Activated naive CD4-positive, alpha-beta T cell treated with anti-CD3 and anti-CD28 coated beads, Interleukin-2, amount 10 ng/mL, durations not matched to agents 7 days and 5 days (primary cell): ENCODE results near the gene CNFN.
A peak's percentile ranks its signal among the peaks of the same experiment; 100 is the strongest.

Experiments
- CTCF ChIA-PET: fragments of 350-600 bp; sonication (Branson Sonifier 250); formaldehyde crosslinking; loops from one replicate; lab custom pipeline; 2021; ENCODE audit warnings: antibody characterized with exemption; lab: Charles Lee
- DNase-seq: peaks from one replicate; pipeline ENCODE4 v3.0.0-alpha.2; 2020
- H3K27ac Mint-ChIP-seq: one replicate; pipeline ENCODE4 v1.8.0; 2021; ENCODE audit warnings: mild to moderate bottlenecking, moderate library complexity, mixed read lengths
- H3K27me3 Mint-ChIP-seq: one replicate; pipeline ENCODE4 v1.8.0; 2021; ENCODE audit warnings: mild to moderate bottlenecking, mixed read lengths
- H3K36me3 Mint-ChIP-seq: one replicate; pipeline ENCODE4 v1.8.0; 2021; ENCODE audit warnings: mixed read lengths
- H3K4me1 Mint-ChIP-seq: one replicate; pipeline ENCODE4 v1.8.0; 2021; ENCODE audit warnings: mixed read lengths
- H3K4me3 Mint-ChIP-seq: one replicate; pipeline ENCODE4 v1.8.0; 2021; ENCODE audit warnings: mild to moderate bottlenecking, moderate library complexity, mixed read lengths
- H3K9me3 Mint-ChIP-seq: one replicate; pipeline ENCODE4 v1.8.0; 2021; ENCODE audit warnings: mixed read lengths

CNFN gene

GRCh38 chr19:42422092-42422900, 32.2 kb upstream of the CNFN start:
- Mint-ChIP-seq H3K4me1 (peaks cover 45% of the 10 kb centered on the region), H3K36me3 (peaks cover 7% of the 10 kb centered on the region), H3K4me3 (peak overlapping the region; percentile 89), H3K27me3 (peaks cover 33% of the 10 kb centered on the region), H3K27ac (peak overlapping the region; percentile 88), H3K9me3 (no peaks in the 10 kb centered on the region)
- CTCF ChIA-PET = interaction anchor here (1.6 to 3.7 kb wide), 5 partner anchors 11 to 106 kb away, joined by 3 to 23 read pairs (median 9); partner anchors contain the start of gene CEACAM1
- no peak for DNase-seq

DNA sequence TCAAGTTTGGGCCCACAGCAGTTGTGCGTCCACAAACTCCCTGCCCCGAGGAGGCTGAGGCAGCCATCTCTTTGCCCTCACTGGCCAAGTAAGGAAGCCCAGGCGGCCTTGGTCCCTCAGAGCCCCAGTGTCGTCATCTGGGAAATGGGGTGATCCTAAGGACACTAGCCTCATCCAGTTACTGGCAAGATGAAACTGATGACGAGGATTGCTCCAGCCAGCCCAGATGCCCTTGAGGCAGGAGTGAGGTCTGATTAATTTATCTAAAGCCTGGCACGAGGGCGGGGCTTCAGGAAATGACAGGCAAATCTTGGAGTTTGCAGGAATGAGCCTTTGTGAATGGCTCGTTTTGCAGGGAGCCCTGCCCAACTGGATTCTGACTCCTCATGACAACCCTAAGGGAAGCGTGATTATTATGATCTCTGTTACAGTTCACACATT, 31.5 kb upstream of the CNFN start:
- Mint-ChIP-seq H3K27me3 (peaks cover 26% of the 10 kb centered on the region), H3K4me1 (peaks cover 45% of the 10 kb centered on the region), H3K27ac (no peak overlapping the region), H3K9me3 (no peaks in the 10 kb centered on the region), H3K36me3 (peaks cover 7% of the 10 kb centered on the region), H3K4me3 (peak overlapping the region; percentile 89)
- CTCF ChIA-PET = interaction anchor here (1.0 to 3.7 kb wide), 4 partner anchors 12 to 19 kb away, joined by 6 to 23 read pairs (median 13); no protein-coding TSS in a partner anchor
- no peak for DNase-seq

DNA sequence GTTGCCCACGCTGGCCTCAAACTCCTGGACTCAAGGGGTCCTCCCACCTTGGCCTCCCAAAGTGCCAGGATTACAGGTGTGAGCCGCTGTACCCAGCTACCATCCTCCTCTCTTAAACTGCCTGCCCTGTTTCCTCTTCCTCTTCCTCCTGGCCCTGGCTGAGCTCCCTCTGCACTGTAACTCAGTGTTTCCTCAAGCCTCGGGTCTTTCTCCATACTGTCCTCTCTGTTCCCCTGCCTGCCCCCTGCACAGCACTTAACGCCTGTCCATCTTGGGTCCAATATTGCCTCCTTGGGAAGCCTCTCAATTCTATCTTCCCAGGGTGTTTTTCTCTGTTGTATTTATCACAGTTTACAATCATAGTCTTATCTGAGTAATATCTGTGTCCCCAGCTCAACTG, 31.0 kb upstream of the CNFN start:
- CTCF ChIA-PET = interaction anchor here (0.6 to 3.7 kb wide), 7 partner anchors 12 to 1019 kb away, joined by 3 to 23 read pairs (median 10); partner anchors contain the start of gene CEACAM1
- Mint-ChIP-seq H3K4me1 (peaks cover 45% of the 10 kb centered on the region), H3K9me3 (no peaks in the 10 kb centered on the region), H3K27ac (no peak overlapping the region), H3K27me3 (peaks cover 21% of the 10 kb centered on the region), H3K4me3 (no peak overlapping the region), H3K36me3 (peaks cover 9% of the 10 kb centered on the region)
- no peak for DNase-seq

DNA sequence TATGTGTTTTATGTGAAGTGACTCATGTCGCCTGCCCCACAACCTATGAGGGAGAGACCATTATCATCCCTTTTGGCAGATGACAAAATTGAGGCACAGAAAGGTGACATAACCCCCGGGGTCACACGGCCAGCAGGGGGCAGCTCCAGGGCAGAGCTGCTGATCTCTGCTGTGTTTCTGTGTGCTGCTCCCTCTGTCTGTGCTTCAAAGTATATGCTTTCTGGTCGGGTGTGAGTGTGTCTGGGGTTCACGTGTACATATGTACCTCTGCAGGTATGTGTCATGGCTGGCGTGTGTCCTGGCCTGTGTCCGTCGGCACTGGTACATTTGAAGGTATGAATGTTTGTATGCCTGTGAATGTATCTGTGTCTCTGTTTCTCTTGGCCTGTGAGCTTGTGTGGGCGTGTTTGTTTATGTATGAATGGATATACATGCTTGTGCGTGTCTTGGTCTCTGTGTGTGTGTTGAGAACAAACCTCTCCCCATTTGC, 30.0 kb upstream of the CNFN start:
- peak overlapping the region; percentile 59 for H3K27ac Mint-ChIP-seq
- H3K9me3 Mint-ChIP-seq = no peaks in the 10 kb centered on the region
- H3K27me3 Mint-ChIP-seq = peaks cover 17% of the 10 kb centered on the region
- DNase-seq = peak; percentile 88
- CTCF ChIA-PET = interaction anchor here (0.7 to 3.7 kb wide), 18 partner anchors 8 to 312 kb away, joined by 3 to 23 read pairs (median 4); partner anchors contain the start of genes CEACAM1 and POU2F2
- peaks cover 11% of the 10 kb centered on the region for H3K36me3 Mint-ChIP-seq
- no peak overlapping the region for H3K4me3 Mint-ChIP-seq
- peaks cover 45% of the 10 kb centered on the region for H3K4me1 Mint-ChIP-seq

GRCh38 chr19:42419309-42419708, 29.2 kb upstream of the CNFN start:
- Mint-ChIP-seq H3K27ac (no peak overlapping the region), H3K36me3 (peaks cover 12% of the 10 kb centered on the region), H3K4me3 (no peak overlapping the region), H3K4me1 (peaks cover 43% of the 10 kb centered on the region), H3K9me3 (no peaks in the 10 kb centered on the region), H3K27me3 (peaks cover 9% of the 10 kb centered on the region)
- CTCF ChIA-PET = interaction anchor here (0.7 to 3.7 kb wide), 5 partner anchors 12 to 109 kb away, joined by 3 to 23 read pairs (median 10); partner anchors contain the start of gene CEACAM1
- DNase-seq = no peak

DNA sequence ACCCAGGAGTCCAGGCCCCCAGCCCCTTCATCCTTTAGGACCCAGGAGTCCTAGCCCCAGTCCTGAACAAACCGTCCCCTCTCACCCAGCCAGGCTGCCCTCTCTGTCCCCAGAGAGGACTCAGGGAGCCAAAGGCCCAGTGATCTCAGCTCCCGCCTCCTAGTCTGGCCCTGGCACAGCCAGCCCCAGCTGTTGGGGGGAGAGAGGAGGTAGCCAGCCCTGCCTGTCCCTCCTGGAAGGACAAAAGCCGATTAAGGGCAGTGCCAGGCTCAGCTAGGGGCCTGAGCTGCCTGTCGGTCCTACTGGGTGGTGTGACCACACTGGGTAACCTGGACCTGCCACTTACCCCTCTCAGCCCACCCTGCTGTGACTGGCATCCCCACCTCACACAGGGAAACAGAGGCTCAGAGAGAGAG, 22.6 kb upstream of the CNFN start:
- Mint-ChIP-seq H3K9me3 (no peaks in the 10 kb centered on the region), H3K27me3 (no peaks in the 10 kb centered on the region), H3K4me3 (no peak overlapping the region), H3K27ac (no peak overlapping the region), H3K4me1 (no peaks in the 10 kb centered on the region), H3K36me3 (peaks cover 21% of the 10 kb centered on the region)
- DNase-seq = no peak
- CTCF ChIA-PET = interaction anchor here (0.7 to 2.3 kb wide), 4 partner anchors 11 to 28 kb away, joined by 3 to 8 read pairs (median 5); no protein-coding TSS in a partner anchor

GRCh38 chr19:42412227-42412626, 22.1 kb upstream of the CNFN start:
- Mint-ChIP-seq H3K36me3 (peaks cover 21% of the 10 kb centered on the region), H3K27me3 (no peaks in the 10 kb centered on the region), H3K9me3 (no peaks in the 10 kb centered on the region), H3K27ac (peak overlapping the region; percentile 45), H3K4me3 (no peak overlapping the region), H3K4me1 (no peaks in the 10 kb centered on the region)
- no peak for DNase-seq
- CTCF ChIA-PET = interaction anchor here (0.7 to 2.3 kb wide), 3 partner anchors 11 to 27 kb away, joined by 3 to 8 read pairs (median 5); no protein-coding TSS in a partner anchor

GRCh38 chr19:42411581-42412178, 21.6 kb upstream of the CNFN start:
- peaks cover 21% of the 10 kb centered on the region for H3K36me3 Mint-ChIP-seq
- H3K27me3 Mint-ChIP-seq = no peaks in the 10 kb centered on the region
- CTCF ChIA-PET = interaction anchor here (0.6 to 2.3 kb wide), 4 partner anchors 10 to 118 kb away, joined by 3 to 8 read pairs (median 4); no protein-coding TSS in a partner anchor
- H3K4me3 Mint-ChIP-seq = no peak overlapping the region
- no peaks in the 10 kb centered on the region for H3K9me3 Mint-ChIP-seq
- H3K27ac Mint-ChIP-seq = peak overlapping the region; percentile 45
- DNase-seq = no peak
- no peaks in the 10 kb centered on the region for H3K4me1 Mint-ChIP-seq

GRCh38 chr19:42410371-42410770, 20.3 kb upstream of the CNFN start:
- H3K27ac Mint-ChIP-seq = no peak overlapping the region
- DNase-seq = no peak
- no peaks in the 10 kb centered on the region for H3K4me1 Mint-ChIP-seq
- H3K9me3 Mint-ChIP-seq = no peaks in the 10 kb centered on the region
- CTCF ChIA-PET = interaction anchor here (2.3 kb wide), 1 partner anchor 9 kb away, joined by 8 read pairs; no protein-coding TSS in a partner anchor
- no peak overlapping the region for H3K4me3 Mint-ChIP-seq
- no peaks in the 10 kb centered on the region for H3K27me3 Mint-ChIP-seq
- peaks cover 21% of the 10 kb centered on the region for H3K36me3 Mint-ChIP-seq

DNA sequence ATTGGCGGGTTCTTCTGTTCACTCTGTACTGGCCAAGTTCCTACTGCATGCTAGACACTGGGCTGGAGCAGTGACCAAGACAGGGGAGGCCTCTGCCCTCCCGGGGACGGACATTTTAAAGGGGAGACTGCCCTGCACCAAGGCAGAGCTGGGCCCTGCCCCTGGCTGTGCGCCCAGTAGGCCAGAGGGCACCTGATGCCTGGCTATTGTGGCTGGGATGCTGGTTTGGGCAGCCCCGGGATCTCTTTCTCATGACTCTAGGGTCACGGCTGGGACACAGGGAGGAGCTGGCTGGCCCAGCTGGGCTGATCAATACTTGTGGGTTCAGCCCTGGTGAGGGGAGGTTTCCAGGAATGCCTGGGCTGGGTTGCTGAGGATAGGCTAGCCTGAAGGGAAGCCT, 19.4 kb upstream of the CNFN start:
- Mint-ChIP-seq H3K9me3 (no peaks in the 10 kb centered on the region), H3K4me3 (no peak overlapping the region), H3K27ac (no peak overlapping the region), H3K4me1 (no peaks in the 10 kb centered on the region), H3K27me3 (no peaks in the 10 kb centered on the region), H3K36me3 (peaks cover 21% of the 10 kb centered on the region)
- no peak for DNase-seq
- CTCF ChIA-PET = interaction anchor here (0.7 kb wide), 1 partner anchor 9 kb away, joined by 5 read pairs; no protein-coding TSS in a partner anchor

DNA sequence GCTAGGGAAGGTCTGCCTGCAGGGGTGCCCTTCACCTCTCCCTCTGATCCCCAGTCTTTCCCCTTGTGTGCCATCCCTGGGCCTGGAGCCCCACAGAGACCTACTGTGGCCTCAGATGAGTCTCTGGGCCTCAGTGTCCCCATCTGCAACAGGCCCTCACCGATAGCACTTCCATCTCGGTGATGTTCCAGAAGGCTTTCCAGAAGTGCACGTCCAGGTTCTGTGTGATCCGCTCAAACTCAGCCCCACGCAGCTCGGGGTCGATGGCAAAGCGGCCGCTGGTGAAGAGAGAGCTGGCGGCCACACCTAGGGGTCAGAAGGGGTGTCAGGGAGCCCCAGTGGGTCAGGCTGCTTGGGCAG, 17.7 kb upstream of the CNFN start:
- no peak for DNase-seq
- no peaks in the 10 kb centered on the region for H3K9me3 Mint-ChIP-seq
- no peak overlapping the region for H3K4me3 Mint-ChIP-seq
- H3K27ac Mint-ChIP-seq = no peak overlapping the region
- CTCF ChIA-PET = interaction anchor here (1.7 kb wide), 1 partner anchor 13 kb away, joined by 10 read pairs; no protein-coding TSS in a partner anchor
- no peaks in the 10 kb centered on the region for H3K4me1 Mint-ChIP-seq
- H3K27me3 Mint-ChIP-seq = no peaks in the 10 kb centered on the region
- peaks cover 24% of the 10 kb centered on the region for H3K36me3 Mint-ChIP-seq

DNA sequence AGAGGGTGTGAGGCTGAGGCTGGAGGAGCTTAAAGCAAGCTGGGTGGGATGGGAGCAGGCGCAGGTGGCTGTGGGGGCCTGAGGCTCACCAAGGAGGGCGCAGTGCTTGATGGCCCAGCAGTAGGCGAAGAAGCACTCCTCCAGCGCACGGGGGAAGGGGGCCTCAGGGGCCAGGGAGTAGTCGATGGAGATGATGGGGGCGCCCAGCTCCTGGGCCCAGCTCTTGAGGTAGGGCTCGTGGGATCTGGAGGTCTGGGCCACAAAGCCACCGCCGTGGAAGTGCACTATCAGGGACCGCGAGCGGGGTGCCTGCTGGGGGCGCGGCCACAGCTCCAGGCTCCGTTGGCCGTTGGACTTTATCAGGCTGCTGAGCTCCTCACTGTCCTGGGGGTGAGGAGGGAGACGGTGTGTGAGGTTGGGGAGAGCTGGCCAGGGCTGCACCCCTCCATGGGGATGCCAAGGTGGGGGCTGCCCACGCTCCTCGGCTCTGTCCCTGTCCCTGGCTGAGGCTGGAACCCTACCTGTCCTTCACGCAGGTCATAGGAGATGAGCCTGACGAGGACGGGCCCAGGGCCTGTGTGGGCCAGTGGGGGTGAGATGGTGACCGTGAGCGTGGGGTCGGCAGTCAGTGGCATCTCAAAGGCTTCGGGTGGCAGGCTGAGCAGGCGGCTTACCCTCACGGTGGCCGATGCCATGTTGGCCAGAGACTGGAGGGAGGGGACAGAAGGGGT, 17.2 kb upstream of the CNFN start:
- Mint-ChIP-seq H3K4me1 (peaks cover 2% of the 10 kb centered on the region), H3K27ac (no peak overlapping the region)

DNA sequence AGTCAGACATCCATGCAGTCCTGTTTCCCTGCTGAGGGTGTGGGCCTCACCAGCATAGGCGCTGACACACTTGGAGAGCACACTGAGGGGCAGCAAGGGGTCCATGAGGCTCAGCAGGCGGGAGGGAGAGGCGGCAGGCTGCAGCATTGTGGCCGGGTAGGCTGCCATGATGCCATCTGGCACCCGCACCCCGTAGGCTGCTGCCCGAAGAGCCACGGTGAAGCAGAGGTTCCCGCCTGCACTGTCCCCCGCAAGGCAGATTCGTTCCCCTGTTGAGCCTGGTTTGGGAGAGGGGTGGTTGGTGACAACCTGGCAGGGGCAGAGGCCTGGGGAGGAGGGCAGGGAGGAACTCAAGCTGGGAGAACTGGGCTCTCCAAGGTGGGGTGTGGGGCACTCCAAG, 16.0 kb upstream of the CNFN start:
- Mint-ChIP-seq H3K4me3 (no peak overlapping the region), H3K9me3 (no peaks in the 10 kb centered on the region), H3K27me3 (peaks cover 5% of the 10 kb centered on the region), H3K36me3 (peaks cover 26% of the 10 kb centered on the region), H3K27ac (no peak overlapping the region), H3K4me1 (peaks cover 11% of the 10 kb centered on the region)
- CTCF ChIA-PET = interaction anchor here (1.3 kb wide), 1 partner anchor 10 kb away, joined by 3 read pairs; no protein-coding TSS in a partner anchor
- DNase-seq = no peak

More for the DNA sequence above, 17.2 kb upstream of the CNFN start:
- CTCF ChIA-PET = interaction anchor here (1.3 to 1.7 kb wide), 2 partner anchors 11 to 13 kb away, joined by 3 to 10 read pairs; no protein-coding TSS in a partner anchor
- H3K27me3 Mint-ChIP-seq = peaks cover 4% of the 10 kb centered on the region
- H3K4me3 Mint-ChIP-seq = no peak overlapping the region
- peaks cover 24% of the 10 kb centered on the region for H3K36me3 Mint-ChIP-seq
- DNase-seq = no peak
- no peaks in the 10 kb centered on the region for H3K9me3 Mint-ChIP-seq
